DOHH2 (cell line): ENCODE results near the gene ZNF280D.

Experiments
- H3F3A ChIP-seq: fragments of 200-600 bp; sonication (generic), shearing (Covaris generic); 2 replicates; pipeline ENCODE4 v1.6.0; 2016; ENCODE audit warnings: antibody characterized with exemption, mild to moderate bottlenecking; ENCODE audit not compliant: control insufficient read depth, insufficient read depth
- H3K27ac ChIP-seq: fragments of 200-600 bp; sonication (generic); 2 replicates; pipeline ENCODE4 v1.5.1; 2014; ENCODE audit warnings: low read depth, mild to moderate bottlenecking, low read length, moderate library complexity
- H3K27me3 ChIP-seq: fragments of 200-600 bp; sonication (generic); 2 replicates; pipeline ENCODE4 v1.6.1; 2014; ENCODE audit warnings: mild to moderate bottlenecking, low read length, mixed read lengths; ENCODE audit not compliant: control insufficient read depth
- H3K36me3 ChIP-seq: fragments of 200-600 bp; sonication (generic); 2 replicates; pipeline ENCODE4 v1.6.1; 2014; ENCODE audit warnings: mild to moderate bottlenecking, low read length, moderate library complexity, mixed read lengths; ENCODE audit not compliant: control insufficient read depth
- H3K4me1 ChIP-seq: fragments of 200-600 bp; sonication (generic); 2 replicates; pipeline ENCODE4 v1.6.1; 2014; ENCODE audit warnings: mild to moderate bottlenecking, low read length, mixed read lengths; ENCODE audit not compliant: control insufficient read depth
- H3K4me2 ChIP-seq: fragments of 200-600 bp; sonication (generic); 2 replicates; pipeline ENCODE4 v1.6.0; 2014; ENCODE audit warnings: mild to moderate bottlenecking, low read length, moderate library complexity
- H3K4me3 ChIP-seq: fragments of 200-600 bp; sonication (generic); 2 replicates; pipeline ENCODE4 v1.5.1; 2014; ENCODE audit warnings: mild to moderate bottlenecking, low read length, mixed read lengths
- H3K79me2 ChIP-seq: fragments of 200-600 bp; sonication (generic); 2 replicates; pipeline ENCODE4 v1.6.1; 2014; ENCODE audit warnings: mild to moderate bottlenecking, low read length, mixed read lengths; ENCODE audit not compliant: control insufficient read depth
- H3K9me2 ChIP-seq: fragments of 200-600 bp; sonication (generic); replicated peaks from 2 replicates; pipeline ENCODE4 v1.6.1; 2014; ENCODE audit warnings: mild to moderate bottlenecking, low read length, mixed read lengths; ENCODE audit not compliant: control insufficient read depth
- H3K9me3 ChIP-seq: fragments of 200-600 bp; sonication (generic); 2 replicates; pipeline ENCODE4 v1.6.1; 2014; ENCODE audit warnings: antibody characterized with exemption, low read length, mixed read lengths; ENCODE audit not compliant: control insufficient read depth, insufficient read depth
- H4K20me1 ChIP-seq: fragments of 200-600 bp; sonication (generic); 2 replicates; pipeline ENCODE4 v1.6.0; 2014; ENCODE audit warnings: low read depth, mild to moderate bottlenecking, antibody characterized with exemption, low read length, moderate library complexity; ENCODE audit not compliant: control insufficient read depth, insufficient read depth
- EZH2phosphoT487 ChIP-seq: fragments of 200-600 bp; sonication (generic); IDR thresholded peaks from 2 replicates; pipeline ENCODE4 v1.6.1; 2017; ENCODE audit warnings: borderline replicate concordance, mild to moderate bottlenecking, antibody characterized with exemption, low read length, moderate library complexity, mixed read lengths
- TF ChIP-seq, protein P1 (sequence below): fragments of 200-600 bp; sonication (generic); IDR thresholded peaks from one replicate; pipeline ENCODE4 v1.5.1; 2014; ENCODE audit warnings: antibody characterized with exemption, mild to moderate bottlenecking, low read depth, low read length; ENCODE audit not compliant: poor library complexity, severe bottlenecking

The ZNF280D gene

GRCh38 chr15:56765251-56765650, 31.9 kb upstream of the ZNF280D start:
- Histone ChIP-seq H3K27ac (no peak overlapping the region), H3F3A (no peaks in the 10 kb centered on the region), H3K4me2 (no peak overlapping the region), H3K27me3 (no peaks in the 10 kb centered on the region), H3K4me3 (no peak overlapping the region), H3K4me1 (peaks cover 9% of the 10 kb centered on the region), H3K79me2 (no peaks in the 10 kb centered on the region), H3K9me3 (no peaks in the 10 kb centered on the region), H3K36me3 (no peaks in the 10 kb centered on the region), H3K9me2 (no peaks in the 10 kb centered on the region), H4K20me1 (no peaks in the 10 kb centered on the region)
- TF ChIP-seq, protein P1, sequence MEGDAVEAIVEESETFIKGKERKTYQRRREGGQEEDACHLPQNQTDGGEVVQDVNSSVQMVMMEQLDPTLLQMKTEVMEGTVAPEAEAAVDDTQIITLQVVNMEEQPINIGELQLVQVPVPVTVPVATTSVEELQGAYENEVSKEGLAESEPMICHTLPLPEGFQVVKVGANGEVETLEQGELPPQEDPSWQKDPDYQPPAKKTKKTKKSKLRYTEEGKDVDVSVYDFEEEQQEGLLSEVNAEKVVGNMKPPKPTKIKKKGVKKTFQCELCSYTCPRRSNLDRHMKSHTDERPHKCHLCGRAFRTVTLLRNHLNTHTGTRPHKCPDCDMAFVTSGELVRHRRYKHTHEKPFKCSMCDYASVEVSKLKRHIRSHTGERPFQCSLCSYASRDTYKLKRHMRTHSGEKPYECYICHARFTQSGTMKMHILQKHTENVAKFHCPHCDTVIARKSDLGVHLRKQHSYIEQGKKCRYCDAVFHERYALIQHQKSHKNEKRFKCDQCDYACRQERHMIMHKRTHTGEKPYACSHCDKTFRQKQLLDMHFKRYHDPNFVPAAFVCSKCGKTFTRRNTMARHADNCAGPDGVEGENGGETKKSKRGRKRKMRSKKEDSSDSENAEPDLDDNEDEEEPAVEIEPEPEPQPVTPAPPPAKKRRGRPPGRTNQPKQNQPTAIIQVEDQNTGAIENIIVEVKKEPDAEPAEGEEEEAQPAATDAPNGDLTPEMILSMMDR, result no peak
- TF ChIP-seq EZH2phosphoT487, result no peak

- H3K4me3 ChIP-seq, result no peak overlapping the region
- H3K4me1 ChIP-seq, result peaks cover 16% of the 10 kb centered on the region
- H4K20me1 ChIP-seq, result no peaks in the 10 kb centered on the region
- H3K9me3 ChIP-seq, result no peaks in the 10 kb centered on the region
- no peaks in the 10 kb centered on the region for H3K27me3 ChIP-seq
- TF ChIP-seq, protein P1, result no peak
- no peak for TF ChIP-seq EZH2phosphoT487
- no peak overlapping the region for H3K4me2 ChIP-seq
- H3K9me2 ChIP-seq, result no peaks in the 10 kb centered on the region
- H3F3A ChIP-seq, result no peaks in the 10 kb centered on the region
- no peaks in the 10 kb centered on the region for H3K79me2 ChIP-seq
- no peak overlapping the region for H3K27ac ChIP-seq
- H3K36me3 ChIP-seq, result no peaks in the 10 kb centered on the region
These were observed 30.0 kb upstream of the ZNF280D start for GRCh38 chr15:56763141-56763895.

- TF ChIP-seq, protein P1, result no peak
- no peak for TF ChIP-seq EZH2phosphoT487
- H4K20me1 ChIP-seq, result no peaks in the 10 kb centered on the region
- no peaks in the 10 kb centered on the region for H3K36me3 ChIP-seq
- H3K27ac ChIP-seq, result no peak overlapping the region
- no peaks in the 10 kb centered on the region for H3K79me2 ChIP-seq
- no peak overlapping the region for H3K4me2 ChIP-seq
- no peaks in the 10 kb centered on the region for H3F3A ChIP-seq
- H3K9me3 ChIP-seq, result no peaks in the 10 kb centered on the region
- no peaks in the 10 kb centered on the region for H3K9me2 ChIP-seq
- H3K27me3 ChIP-seq, result no peaks in the 10 kb centered on the region
- H3K4me1 ChIP-seq, result peaks cover 21% of the 10 kb centered on the region
- H3K4me3 ChIP-seq, result no peak overlapping the region
These were observed 26.9 kb upstream of the ZNF280D start for GRCh38 chr15:56760186-56760585.
